Type B pancreatic cell (in vitro differentiated cells): Measurements from ENCODE around the gene UBE3D. TPM values are rescaled to one million over a fixed set of nuclear protein-coding genes. Genes with fewer than 3 reads are reported as not detected.
"Not testable (repeated sequence)": the region's sequence is repeated elsewhere in the genome, so short reads cannot be mapped to it uniquely, and the experiment has no call there.

Source experiments
- DNase-seq: peaks from one replicate; pipeline ENCODE4 v3.0.0; 2021; ENCODE audit warnings: mixed read lengths; ENCODE audit not compliant: unreplicated experiment; ENCODE audit errors: extremely low spot score
- H3K27ac Mint-ChIP-seq: 2 replicates; pipeline ENCODE4 v1.8.0; 2021; ENCODE audit warnings: mild to moderate bottlenecking, mixed read lengths
- H3K27me3 Mint-ChIP-seq: 2 replicates; pipeline ENCODE4 v1.8.0; 2021; ENCODE audit warnings: mixed read lengths
- H3K36me3 Mint-ChIP-seq: 2 replicates; pipeline ENCODE4 v1.8.0; 2021; ENCODE audit warnings: mixed read lengths
- H3K4me1 Mint-ChIP-seq: one replicate; pipeline ENCODE4 v1.8.0; 2021; ENCODE audit warnings: mixed read lengths; ENCODE audit not compliant: unreplicated experiment
- H3K4me3 Mint-ChIP-seq: 2 replicates; pipeline ENCODE4 v1.8.0; 2021; ENCODE audit warnings: mild to moderate bottlenecking, mixed read lengths
- H3K9me3 Mint-ChIP-seq: 2 replicates; pipeline ENCODE4 v1.8.0; 2021; ENCODE audit warnings: mixed read lengths
- CTCF ChIP-seq: fragments of 200-600 bp; sonication (generic); conservative IDR thresholded peaks from 2 replicates; pipeline ENCODE4 v1.5.0; 2021; ENCODE audit warnings: antibody characterized with exemption, mild to moderate bottlenecking
- total RNA-seq: library from RNA; stranded (reverse); gene quantifications from 2 replicates; pipeline ENCODE4 v1.2.1, GENCODE V29; 2021; ENCODE audit warnings: low replicate concordance

UBE3D gene
- total RNA-seq, 1 donor from 2014 or later = 20.0 TPM

DNA sequence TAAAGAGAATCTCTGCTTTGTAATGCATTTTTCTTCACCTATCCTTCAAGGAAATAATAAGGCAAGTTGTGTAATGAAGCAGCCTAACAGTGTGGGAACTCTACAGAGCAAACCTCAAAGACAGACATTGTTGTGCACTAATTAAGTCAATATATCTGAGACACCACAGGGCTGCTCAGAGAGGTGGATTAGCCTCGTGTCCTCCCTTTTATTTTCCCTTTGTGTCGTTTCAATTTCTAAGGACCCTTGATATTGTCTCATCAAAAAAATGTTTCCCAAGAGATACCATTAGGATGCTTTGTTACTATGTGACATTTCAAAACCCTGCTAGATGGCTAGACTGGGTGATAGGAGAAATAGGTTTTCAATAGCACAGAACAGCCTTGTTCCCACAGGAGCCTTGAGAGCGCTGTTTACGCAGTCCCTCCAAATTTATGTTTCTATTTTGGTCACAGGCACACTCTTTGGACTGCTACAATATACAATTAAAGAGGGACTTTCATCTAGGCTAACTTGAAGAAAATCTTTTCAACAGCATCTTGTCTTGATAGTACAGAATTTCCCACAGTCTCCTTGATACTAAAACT is 23.1 kb downstream of the UBE3D start:
- peaks cover 15% of the 10 kb centered on the region for H3K36me3 Mint-ChIP-seq
- no peak overlapping the region for H3K4me3 Mint-ChIP-seq
- DNase-seq = no peak
- no peaks in the 10 kb centered on the region for H3K9me3 Mint-ChIP-seq
- H3K27ac Mint-ChIP-seq = no peak overlapping the region
- peaks cover 7% of the 10 kb centered on the region for H3K4me1 Mint-ChIP-seq
- TF ChIP-seq CTCF = no peak
- no peaks in the 10 kb centered on the region for H3K27me3 Mint-ChIP-seq

GRCh38 chr6:83038246-83038645 is 27.4 kb downstream of the UBE3D start:
- no peaks in the 10 kb centered on the region for H3K4me1 Mint-ChIP-seq
- peaks cover 7% of the 10 kb centered on the region for H3K9me3 Mint-ChIP-seq
- no peak for DNase-seq
- no peak overlapping the region for H3K27ac Mint-ChIP-seq
- no peak for TF ChIP-seq CTCF
- H3K27me3 Mint-ChIP-seq = no peaks in the 10 kb centered on the region
- H3K36me3 Mint-ChIP-seq = peaks cover 36% of the 10 kb centered on the region
- H3K4me3 Mint-ChIP-seq = no peak overlapping the region

- Mint-ChIP-seq H3K36me3 (peaks cover 58% of the 10 kb centered on the region), H3K4me1 (no peaks in the 10 kb centered on the region), H3K9me3 (peaks cover 11% of the 10 kb centered on the region), H3K4me3 (no peak overlapping the region), H3K27me3 (no peaks in the 10 kb centered on the region), H3K27ac (no peak overlapping the region)
- DNase-seq = no peak
- TF ChIP-seq CTCF = no peak
These were observed 34.0 kb downstream of the UBE3D start for GRCh38 chr6:83031689-83032088.

DNA sequence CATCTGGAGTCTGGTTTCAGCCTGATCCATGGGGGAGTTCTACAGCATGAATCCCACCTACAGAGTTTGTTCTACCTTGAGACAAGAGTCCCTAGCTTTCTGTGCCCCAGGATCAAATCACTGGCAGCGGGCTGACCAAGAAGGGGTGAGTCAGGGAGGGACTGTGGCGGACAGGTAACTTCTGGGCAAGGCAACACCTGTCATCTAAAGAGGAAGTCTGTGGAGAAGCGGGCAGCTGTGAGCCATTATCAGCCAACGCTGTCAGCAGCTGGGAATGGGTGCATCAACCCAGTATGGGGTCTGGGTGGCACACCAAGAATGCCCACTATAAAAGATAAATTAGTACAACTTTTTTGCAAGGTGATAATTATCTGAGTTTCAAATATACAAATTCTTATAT is 45.9 kb downstream of the UBE3D start:
- no peak overlapping the region for H3K4me3 Mint-ChIP-seq
- no peaks in the 10 kb centered on the region for H3K27me3 Mint-ChIP-seq
- H3K36me3 Mint-ChIP-seq = peaks cover 48% of the 10 kb centered on the region
- H3K4me1 Mint-ChIP-seq = no peaks in the 10 kb centered on the region
- H3K27ac Mint-ChIP-seq = no peak overlapping the region
- peaks cover 8% of the 10 kb centered on the region for H3K9me3 Mint-ChIP-seq
- DNase-seq = no peak
- TF ChIP-seq CTCF = no peak

GRCh38 chr6:83011131-83011530 is 54.5 kb downstream of the UBE3D start:
- H3K36me3 Mint-ChIP-seq = peaks cover 25% of the 10 kb centered on the region
- not testable (repeated sequence) for H3K9me3 Mint-ChIP-seq, H3K4me3 Mint-ChIP-seq, H3K4me1 Mint-ChIP-seq, DNase-seq, H3K27ac Mint-ChIP-seq, H3K27me3 Mint-ChIP-seq

DNA sequence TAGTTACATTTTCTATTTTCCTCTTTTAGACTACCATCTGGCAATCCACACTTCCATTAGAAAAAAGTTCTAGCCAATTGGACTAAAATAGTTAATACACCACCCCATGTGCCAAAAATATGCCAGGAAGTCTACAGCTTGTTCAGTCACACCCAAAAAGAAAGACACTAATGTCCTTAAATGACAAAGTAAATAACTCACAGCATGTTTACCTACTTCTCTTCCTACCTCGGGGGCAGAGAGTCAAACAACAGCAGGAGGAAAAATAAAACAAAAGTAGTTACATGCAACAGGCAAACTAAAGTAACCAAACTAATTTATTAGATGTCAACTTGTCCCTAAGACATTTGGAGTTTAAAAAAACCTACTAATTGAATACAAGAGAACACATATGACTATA is 57.0 kb downstream of the UBE3D start:
- Mint-ChIP-seq H3K4me3 (no peak overlapping the region), H3K9me3 (no peaks in the 10 kb centered on the region), H3K36me3 (peaks cover 17% of the 10 kb centered on the region), H3K27ac (no peak overlapping the region), H3K4me1 (no peaks in the 10 kb centered on the region), H3K27me3 (no peaks in the 10 kb centered on the region)
- no peak for DNase-seq
- TF ChIP-seq CTCF = no peak
